Fibroblast of skin of right biceps (primary cell): ENCODE measurements around the gene NRP1.

Source experiments
- DNase-seq: peaks from one replicate; pipeline ENCODE4 v3.0.0-alpha.2; 2013

NRP1 gene

DNA sequence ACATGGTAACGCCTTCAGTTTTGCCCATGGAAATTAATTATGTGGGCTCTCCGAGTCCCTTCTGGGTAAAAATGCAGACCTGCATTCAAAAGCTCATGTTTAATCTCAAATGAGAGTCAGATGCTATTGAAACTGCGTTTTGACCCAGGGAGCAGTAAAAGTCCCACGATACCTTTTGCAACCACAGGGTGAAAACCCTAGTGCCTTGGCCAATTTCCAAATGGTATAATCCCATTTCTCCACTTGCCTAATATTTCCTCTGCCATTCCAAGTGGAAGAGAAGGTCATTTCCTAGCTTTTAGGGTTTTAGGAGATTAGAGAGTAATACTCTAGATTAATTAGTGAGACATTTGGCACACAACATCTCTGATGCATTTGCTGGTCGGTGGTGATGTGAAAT lies 132.5 kb downstream of the NRP1 start:
- no peak for DNase-seq

DNA sequence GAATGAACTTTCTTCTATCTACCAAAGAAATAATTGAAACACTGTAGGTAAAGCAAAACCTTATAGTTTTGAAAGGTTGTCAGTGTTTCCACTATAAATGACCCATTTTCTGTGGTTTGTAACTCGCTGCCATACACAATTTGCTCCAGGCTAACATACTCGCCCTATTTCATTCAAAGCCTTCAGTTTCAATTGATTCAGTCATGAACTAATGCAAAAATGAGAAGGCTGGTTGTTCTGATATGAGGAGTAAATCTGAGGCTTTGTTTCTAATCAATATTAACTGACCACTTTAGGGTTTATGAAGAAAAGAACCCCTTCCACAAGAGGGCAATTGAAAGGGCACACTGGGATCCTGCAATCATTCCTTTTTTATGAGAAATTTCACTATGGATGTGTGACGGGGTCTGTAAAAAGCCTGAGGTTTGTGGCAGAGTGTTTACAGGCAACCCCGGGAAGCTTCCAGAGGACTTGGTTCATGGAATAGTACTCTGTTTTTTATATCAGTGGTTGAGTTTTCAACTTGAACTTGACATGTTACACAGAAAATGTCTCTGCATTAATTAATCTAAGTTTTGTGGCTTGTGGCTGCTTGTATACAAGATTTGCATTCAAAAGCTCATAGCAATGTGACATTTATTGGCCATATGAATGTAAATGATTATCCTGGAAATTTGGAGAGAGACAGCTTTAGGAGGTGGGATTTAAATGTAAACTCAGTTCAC lies 133.2 kb downstream of the NRP1 start:
- DNase-seq = no peak

DNA sequence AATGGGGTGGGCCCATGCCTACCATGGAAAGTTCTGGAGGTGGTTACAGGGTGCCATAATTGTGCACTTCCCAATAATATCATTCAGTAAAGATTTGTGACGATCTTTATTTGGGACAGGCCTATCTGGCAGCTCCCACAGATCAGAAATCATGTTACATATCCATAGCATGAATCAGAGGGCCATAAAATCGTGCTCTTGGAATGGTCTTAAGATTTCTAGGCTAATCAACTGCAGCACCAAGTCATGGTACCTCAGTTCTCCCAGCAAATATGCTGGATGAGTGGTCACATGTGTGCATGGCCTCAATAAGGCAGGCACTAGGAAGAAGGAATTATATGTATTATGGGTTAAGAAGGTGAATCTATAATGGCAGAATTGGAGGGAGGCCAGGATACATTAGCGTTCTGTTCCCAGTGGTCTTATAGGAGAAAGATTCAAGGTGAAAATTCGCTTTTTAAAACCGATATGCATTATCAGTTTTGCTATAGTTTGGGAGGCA lies 134.7 kb downstream of the NRP1 start:
- DNase-seq = peak; percentile 68

DNA sequence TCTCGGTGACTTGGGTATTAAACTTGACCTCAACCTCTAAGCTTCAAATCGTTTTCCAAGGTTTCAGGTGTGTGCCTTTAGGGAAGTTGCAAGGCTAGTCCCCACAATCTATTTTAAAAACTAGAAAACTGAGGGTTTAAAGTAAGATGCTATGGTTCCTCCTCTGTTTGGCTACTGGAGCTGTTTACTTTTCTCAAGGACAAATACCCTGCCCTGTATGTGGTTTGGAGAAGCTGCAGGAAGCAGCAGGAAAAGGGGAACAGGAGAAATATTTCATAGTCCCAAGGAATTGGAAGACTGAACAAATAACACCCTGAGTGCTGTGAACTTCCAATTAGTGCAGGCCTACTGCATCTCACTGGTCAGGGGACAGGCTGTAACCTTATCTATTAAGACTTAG lies 135.9 kb downstream of the NRP1 start:
- no peak for DNase-seq

DNA sequence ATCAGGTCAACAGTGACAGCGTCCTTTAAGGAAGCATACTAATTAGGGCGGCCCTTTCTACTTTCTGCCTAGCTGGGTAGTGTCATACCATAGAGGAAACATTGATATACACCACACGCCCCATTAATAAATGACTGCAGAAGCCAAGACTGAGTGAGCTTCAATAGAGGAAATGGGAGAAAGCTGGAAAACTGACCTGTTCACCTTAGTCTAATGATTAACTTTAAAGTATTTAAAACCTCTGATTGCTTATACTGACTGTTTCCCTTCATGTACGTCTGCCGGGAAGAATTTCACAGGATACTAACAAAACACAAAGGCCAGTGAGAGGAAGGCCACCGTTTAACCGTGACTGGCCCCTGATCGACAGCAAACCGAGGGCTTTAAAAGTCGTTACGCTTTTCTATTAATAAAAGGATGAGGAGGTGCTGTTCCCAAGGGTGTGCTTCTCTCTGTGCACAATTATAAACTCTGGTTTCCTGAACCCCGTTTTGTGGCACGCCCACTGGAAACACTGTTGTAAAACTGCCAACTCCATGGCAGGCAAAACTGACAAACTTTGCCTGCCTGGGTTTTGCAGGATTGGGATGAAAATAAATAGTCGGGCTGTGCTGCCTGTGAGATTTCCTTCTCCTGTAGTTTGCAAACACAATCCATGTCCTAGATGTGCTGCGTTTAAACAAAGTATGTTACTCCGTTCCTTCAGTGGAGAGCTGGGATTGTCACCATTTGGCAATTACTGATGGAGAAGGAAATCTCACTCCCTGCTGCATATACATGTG lies 137.6 kb downstream of the NRP1 start:
- DNase-seq = peak; percentile 16

DNA sequence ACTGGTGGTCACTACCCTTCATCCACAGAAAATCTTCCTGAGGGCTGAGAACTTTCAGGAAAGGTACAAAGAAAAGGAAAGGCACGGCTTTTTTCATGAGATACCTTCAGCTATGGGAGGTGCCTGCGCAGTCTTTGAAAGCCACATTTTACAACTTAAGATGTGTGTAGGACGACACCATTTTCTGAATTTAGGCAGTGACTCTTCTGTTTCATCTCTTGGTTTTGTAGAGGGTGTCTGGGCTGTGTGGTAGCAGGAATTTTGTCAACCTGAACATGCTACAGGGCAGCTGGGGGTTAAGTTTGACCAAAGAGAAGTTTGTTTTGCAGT lies 138.1 kb downstream of the NRP1 start:
- DNase-seq = no peak

DNA sequence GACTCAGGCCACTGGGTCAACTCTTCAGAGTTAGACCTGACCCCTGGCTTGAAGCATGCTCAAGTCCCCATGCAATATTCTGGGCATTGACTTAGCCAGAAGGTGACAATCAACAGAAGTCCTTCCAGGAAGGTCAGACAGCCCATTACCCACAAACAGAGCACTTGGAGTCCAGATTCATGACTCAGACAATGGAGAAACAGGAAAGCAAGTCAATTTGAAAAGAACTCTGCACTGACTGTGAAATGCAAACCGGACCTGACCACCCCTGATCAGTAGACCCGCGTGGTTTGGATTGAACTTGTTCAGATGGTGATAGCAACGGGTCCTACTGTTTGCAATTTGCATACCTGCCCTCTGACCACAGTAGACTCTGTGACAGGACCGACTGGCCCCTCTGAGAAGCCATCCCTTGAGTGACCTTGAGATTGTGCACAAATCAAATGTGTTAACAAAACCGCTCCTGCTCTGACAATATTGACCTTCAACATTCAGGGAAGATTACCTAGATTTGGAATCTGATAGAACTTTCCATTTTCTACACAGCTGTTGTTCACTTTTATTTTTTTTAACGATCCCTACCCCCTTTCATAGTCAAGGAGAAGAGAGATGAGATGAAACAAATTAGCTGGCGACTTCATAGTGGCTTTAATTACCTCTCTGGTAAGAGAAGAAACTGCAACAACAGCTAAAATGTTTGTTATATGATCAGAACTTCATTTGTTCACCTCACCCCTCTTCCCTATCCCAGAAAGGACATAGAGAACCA lies 138.7 kb downstream of the NRP1 start:
- peak; percentile 37 for DNase-seq

DNA sequence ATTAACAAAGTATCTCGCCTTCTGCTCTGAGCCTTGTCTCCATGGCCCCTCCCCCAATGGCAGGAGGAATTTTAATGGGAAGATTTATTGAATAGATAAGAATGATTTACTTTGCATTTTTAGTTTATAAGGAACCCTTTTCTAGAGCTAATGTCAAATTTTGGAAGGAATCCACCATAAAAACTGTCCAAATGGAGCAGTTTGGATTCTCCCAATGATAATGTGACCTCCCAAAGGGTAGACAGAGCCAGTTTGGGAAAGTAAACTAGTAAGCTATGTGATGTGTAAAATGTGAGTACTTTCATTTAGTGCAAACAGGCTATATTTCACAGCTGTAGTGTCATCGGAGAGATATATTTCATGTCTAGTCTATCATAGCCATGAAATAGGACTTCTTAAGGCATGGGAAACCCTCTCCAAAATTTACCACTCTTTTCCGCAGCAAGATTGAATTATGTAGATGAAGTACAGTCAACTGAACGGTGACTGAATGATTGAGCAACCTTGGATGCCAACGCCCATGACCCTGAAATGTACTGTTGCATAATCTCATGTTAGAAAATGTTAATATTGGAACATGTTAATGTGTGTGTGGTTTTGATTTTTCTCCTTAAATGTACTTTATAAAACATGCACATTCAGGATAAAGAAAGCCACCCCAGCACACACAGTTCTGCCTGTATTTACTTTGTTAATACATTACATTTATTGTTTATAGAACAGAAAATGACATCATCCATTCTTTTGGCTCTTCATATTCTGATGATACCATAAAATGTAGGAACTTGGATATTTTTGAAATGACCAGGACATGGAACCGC lies 140.6 kb downstream of the NRP1 start:
- peak; percentile 74 for DNase-seq

DNA sequence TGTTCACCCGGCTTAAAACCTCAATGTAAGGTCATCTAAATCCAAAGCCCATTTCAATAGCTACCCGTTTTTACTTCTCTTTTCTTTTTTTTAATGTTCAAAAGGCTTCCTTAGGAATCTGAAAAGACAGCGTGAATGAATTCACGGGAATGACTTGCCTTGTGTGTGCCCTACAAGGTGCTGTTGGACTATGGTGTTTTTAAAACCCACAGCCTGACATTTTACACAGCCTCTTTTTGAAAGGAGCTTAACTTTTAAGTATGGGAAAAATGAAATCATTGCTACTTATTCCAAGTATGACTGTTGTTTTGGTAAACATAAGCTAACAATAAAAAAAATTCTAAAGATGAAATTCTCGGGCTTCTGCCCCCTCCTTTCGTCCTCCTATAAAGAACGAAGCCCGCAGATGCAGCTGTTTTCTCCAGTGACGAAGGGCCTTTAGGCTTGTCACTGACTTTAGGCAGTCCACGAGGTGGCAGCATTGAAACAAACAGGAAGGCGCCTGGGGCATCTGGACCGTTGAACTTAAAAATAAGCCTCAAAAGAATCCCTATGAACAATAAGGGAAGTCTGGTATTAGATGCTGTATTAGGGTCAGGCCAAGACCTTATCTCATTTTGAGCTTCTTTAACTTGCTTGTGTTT lies 141.3 kb downstream of the NRP1 start:
- peak; percentile 90 for DNase-seq

DNA sequence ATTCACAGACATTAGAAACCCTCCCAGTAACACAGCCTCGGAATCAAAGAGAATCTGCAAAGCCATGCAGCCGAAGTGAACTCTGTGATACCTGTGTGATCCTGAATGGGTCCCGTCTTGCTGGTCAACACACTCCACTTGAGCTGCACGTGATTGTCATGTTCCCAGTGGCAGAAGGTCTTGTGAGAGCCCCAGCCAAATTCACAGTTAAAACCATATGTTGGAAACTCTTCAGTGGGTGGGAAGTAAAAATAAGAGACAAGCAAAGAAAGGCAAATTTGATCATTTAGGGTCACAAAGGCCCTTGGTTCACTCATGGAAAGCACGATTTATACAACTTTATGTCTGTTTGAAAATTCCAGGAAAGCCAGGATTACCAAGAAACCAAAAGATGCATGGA lies 142.3 kb downstream of the NRP1 start:
- DNase-seq = no peak

DNA sequence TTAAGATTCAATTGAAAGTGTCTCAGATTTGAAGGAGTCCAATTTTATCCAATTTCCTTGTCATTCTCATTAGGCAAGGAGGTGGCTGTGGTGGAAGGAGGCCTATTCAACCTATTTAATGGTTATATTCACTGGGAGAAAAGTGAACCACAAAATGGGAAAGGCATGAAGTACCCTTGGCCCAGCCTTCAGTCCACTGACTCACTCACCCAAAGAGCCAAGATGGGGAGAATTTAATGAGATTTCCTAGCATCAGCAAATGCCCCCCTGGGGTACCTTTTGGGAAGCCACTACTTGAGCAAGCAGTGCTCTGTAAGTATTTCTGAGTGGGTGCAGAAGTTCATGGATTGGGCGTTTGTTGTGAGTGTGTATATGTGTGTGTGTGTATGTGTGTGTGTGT lies 144.1 kb downstream of the NRP1 start:
- peak; percentile 26 for DNase-seq

DNA sequence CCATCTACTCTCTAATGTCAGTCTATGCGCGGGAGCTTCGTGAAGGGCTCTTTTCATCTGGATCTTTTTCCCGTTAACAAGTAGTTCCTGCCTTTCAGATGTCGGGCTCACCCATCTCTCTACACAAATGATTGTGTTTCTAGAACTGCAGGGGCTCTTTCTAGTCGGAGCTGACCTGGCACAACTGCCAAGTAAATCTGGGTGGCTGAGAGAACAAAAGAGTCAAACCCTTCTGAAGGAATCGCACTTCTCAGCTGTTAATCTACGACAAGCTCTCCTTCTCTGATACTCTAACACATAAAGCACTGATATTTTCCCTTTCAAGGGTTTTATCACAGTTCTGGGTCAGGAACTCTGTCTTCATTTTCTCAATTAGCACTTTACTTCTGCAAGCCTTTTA lies 144.7 kb downstream of the NRP1 start:
- DNase-seq = no peak

DNA sequence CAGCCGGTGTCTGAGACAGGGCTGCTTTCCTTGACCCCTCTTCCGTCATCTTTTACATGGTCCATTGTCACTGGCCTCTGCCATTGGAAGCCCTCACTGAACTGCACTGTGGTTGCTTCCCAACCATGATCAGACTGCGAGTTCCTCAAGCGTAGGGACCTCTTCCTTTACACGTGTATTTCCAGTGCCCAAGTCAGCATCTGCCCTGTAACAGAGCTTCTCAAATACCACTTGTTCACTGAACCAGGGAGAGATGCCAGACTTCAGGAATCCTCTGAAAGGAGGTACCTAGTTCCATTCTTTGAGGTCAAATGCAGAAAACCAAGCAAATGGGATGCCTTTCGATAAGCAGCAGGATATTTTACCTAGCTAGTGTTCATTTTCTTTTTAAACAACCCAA lies 145.1 kb downstream of the NRP1 start:
- DNase-seq = no peak

DNA sequence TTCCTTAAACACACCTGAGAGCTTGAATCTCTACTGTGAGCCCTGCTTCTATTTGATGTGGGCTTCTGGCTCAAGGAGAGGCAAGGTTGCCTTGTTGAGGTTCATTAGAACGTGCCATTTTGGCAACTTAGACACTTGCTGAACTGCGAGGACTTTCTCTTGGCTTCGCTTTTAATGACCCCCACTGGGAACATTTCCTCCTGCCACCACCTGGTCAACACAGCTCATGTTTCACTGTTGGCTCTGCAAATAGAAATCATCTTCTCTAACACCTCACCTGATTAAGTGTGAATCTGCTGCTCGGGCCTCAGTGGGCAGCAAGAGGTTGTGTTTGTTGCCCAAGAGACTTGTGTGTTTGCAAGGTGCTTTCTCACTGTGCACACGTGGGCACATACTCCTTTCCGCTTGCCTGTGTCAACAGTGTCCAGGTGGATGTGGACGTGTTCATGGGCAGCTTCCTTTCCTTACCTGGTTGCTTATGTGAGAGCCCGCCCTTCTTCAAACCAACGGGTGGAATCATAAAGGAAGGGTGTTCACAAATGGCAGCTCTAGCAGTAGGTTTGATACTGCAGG lies 147.0 kb downstream of the NRP1 start:
- no peak for DNase-seq

DNA sequence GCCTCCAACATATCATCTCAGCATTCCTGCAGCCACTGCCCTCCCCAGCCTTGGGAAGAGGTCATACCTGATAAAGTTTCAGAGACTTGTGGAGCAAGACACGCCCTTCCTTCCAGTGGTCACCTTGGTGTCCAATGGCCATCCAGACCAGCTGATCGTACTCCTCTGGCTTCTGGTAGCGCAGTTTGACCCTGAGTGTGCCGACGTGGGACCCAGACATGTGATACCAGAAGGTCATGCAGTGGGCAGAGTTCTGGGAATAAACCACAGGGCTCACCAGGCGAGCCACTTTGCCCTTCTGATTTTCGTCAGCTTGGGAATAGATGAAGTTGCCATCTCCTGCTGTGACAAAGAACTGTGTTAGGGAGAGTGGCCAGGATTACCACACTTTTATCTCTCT lies 148.3 kb downstream of the NRP1 start:
- DNase-seq = no peak

DNA sequence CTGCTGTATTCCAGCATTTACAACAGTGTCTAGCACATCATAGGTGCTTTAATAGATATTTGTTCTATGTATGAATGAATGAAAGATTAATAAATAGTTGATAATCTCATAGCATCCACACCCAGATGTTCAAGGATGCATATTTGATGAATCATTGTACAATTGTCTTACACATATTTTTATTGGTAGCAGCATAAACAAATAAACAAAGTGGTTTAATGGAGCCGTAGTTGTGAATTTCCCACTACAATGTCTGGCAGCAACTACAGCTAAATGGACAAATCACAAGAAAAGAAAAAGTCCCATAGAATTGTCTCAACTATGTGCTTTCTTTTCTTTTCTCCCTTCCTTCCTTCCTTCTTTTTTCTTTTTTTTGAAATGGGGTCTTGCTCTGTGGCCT lies 150.8 kb downstream of the NRP1 start:
- no peak for DNase-seq

DNA sequence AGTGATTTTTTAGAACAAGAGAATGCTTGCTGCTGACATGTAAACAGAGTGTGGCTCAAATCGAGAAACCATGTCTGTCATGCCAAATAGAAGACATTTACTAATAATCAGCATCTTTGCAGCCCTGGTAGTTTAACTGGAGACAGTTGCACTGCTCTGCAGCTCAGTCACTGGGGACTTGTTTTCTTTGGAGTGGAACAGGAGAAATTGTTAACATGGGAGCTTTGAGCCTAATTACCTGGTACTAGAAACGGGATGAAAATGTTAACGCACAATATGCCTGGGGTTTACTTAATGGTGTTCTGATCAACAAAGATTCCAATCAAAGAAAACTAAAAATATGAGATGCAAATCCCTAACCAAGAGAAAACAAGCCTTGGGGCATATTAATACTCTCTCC lies 153.5 kb downstream of the NRP1 start:
- no peak for DNase-seq

DNA sequence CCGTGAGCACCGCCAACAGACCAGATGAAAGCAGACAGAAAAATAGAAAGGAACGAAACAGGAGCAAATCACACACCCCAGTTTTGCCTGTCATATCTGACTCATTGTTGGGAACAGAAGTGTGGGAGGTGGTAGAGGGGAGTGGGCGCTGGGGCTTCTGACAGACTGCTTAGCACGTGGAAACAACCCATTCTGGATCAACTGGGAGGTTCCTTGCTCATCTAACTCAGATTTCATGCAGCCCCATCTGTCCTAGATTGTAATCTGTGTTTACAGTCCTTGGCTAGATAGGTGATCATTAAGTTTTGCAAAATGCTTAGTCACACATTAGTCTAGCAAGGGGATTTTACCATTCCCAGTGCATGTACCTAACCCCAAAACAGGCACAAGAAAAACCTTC lies 154.1 kb downstream of the NRP1 start:
- DNase-seq = peak; percentile 26

DNA sequence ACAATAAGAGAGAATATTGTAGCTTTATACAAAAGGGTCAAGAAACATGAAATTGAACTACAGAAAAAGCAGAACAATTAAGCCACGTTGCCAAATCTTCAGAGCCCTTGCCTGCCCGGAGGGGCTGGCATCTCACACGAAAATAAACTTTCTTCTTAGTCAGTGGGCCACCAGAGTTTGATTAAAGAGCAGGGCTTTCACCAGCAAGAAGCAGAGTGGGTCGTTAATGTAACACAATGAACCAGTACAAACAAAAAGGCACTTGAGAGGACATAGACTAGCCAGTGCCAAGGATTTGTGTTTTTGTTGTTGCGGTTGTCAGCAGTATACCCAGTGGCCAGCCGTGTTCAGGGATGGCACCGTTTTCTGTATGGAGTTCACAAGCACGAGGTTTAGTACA lies 155.4 kb downstream of the NRP1 start:
- no peak for DNase-seq

DNA sequence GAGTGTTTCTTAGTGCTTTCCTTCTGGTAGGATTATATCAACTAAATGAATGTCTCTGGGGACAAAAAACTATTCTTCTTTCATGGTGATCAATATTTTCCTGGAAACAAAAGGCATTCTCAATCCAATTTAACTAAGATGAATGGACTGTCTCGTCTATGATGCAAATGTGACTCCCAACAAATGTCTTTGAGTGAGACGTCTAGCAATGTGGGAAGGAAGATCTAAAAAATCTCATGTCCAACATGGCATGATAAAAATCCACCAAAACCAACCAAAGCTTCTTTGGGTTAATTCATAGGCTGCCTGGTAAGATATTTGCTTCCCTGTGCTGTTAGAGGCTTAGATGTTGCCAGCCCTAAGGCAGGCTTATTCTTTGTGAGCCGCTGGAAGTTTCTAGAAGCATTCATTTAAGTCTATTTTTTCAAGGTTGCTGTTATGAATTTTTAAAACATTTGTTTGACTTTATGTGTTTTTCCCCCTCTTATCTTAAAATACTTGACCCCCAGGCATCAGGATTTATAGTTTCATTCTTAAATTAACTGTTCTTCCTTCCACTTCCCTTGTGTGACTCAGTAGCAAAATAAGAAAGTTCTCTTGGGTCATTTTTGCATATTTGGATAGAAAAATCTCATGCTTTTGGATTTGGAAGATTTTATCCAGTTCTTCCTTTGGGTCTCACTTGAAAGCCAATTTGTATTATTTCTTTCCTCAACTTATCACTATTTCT lies 156.3 kb downstream of the NRP1 start:
- DNase-seq = peak; percentile 43

DNA sequence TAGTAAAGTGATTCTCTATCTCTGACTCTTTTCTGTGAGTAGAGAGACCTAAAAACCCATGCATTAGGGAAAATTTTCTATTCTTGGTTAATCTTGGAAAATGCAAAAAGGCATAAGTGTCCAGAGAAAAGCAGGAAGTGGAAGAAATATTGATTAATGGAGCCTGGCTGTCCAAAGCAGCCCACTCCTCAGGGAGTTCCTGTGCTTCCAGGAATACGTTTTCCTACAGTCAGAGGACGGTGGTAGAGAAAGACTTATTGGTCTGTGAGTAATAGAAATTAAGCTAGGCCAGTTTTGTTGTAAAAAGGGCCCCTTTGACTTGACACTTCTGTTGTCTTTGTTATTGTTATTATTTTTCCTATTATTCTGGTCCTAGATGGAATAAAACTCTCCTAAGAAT lies 157.8 kb downstream of the NRP1 start:
- DNase-seq = no peak
